SK-N-SH (cell line): ENCODE measurements around the gene GIT2.

Source experiments
- CTCF ChIP-seq: fragments of 200-600 bp; sonication (generic); IDR thresholded peaks from 2 replicates; pipeline ENCODE4 v1.6.1; 2017; ENCODE audit warnings: antibody characterized with exemption, mild to moderate bottlenecking, moderate library complexity
- EP300 ChIP-seq, 2 experiments: IDR thresholded peaks; 2 replicates each; pipeline versions ENCODE4 v1.4.0 to v1.6.1; 2012; ENCODE audit warnings: borderline replicate concordance in 1 of 2, low read depth in 1 of 2, low read length in 1 of 2
- IRF3 ChIP-seq: fragments of 150-350 bp; IDR thresholded peaks from 2 replicates; pipeline ENCODE4 v1.6.1; 2016; ENCODE audit warnings: mild to moderate bottlenecking, low read depth, low read length
- MAX ChIP-seq: IDR thresholded peaks from 2 replicates; pipeline ENCODE4 v1.4.0; 2012; ENCODE audit warnings: low read depth
- MXI1 ChIP-seq: IDR thresholded peaks from 2 replicates; pipeline ENCODE4 v1.6.1; 2012; ENCODE audit warnings: mild to moderate bottlenecking, low read depth, low read length, improper control_type of control experiment
- PBX3 ChIP-seq: IDR thresholded peaks from 2 replicates; pipeline ENCODE4; 2012
- POLR2AphosphoS5 ChIP-seq: IDR thresholded peaks from 2 replicates; pipeline ENCODE4 v1.6.1; 2012; ENCODE audit warnings: low read depth, low read length
- RAD21 ChIP-seq: IDR thresholded peaks from 2 replicates; pipeline ENCODE4 v1.6.1; 2012; ENCODE audit warnings: mild to moderate bottlenecking, low read length
- RXRA ChIP-seq: IDR thresholded peaks from 2 replicates; pipeline ENCODE4 v1.4.0; 2012; ENCODE audit warnings: low read depth, mild to moderate bottlenecking, borderline replicate concordance
- TAF1 ChIP-seq: IDR thresholded peaks from 2 replicates; pipeline ENCODE4 v1.6.1; 2012; ENCODE audit warnings: low read depth, mild to moderate bottlenecking, low read length, moderate library complexity, borderline replicate concordance
- TCF12 ChIP-seq: IDR thresholded peaks from 2 replicates; pipeline ENCODE4 v1.4.0; 2012
- YY1 ChIP-seq: IDR thresholded peaks from 2 replicates; pipeline ENCODE4 v1.4.0; 2012; ENCODE audit warnings: low read depth, mild to moderate bottlenecking

GRCh38 chr12:109883461-109883860 is 112.7 kb downstream of the GIT2 start:
- TF ChIP-seq CTCF: no peak
- no peak for TF ChIP-seq RXRA
- no peak for TF ChIP-seq TCF12
- no peak for TF ChIP-seq TAF1
- TF ChIP-seq MXI1: no peak
- no peak for TF ChIP-seq IRF3
- TF ChIP-seq MAX: no peak
- TF ChIP-seq PBX3: no peak
- TF ChIP-seq YY1: no peak
- TF ChIP-seq POLR2AphosphoS5: no peak
- no peak for TF ChIP-seq RAD21
- no peak for TF ChIP-seq EP300 (IDR thresholded peaks at IDR 0.05; ENCODE audit: borderline replicate concordance in 1 of 2, low read depth in 1 of 2, low read length in 1 of 2)
